GM18858 (cell line): ENCODE measurements around the gene NEDD4L.

Experiments used
- ATAC-seq: cut with Tn5 transposase; IDR thresholded peaks from one replicate; pipeline ENCODE4 v1.9.1; 2021; ENCODE audit not compliant: unreplicated experiment

The NEDD4L gene

DNA sequence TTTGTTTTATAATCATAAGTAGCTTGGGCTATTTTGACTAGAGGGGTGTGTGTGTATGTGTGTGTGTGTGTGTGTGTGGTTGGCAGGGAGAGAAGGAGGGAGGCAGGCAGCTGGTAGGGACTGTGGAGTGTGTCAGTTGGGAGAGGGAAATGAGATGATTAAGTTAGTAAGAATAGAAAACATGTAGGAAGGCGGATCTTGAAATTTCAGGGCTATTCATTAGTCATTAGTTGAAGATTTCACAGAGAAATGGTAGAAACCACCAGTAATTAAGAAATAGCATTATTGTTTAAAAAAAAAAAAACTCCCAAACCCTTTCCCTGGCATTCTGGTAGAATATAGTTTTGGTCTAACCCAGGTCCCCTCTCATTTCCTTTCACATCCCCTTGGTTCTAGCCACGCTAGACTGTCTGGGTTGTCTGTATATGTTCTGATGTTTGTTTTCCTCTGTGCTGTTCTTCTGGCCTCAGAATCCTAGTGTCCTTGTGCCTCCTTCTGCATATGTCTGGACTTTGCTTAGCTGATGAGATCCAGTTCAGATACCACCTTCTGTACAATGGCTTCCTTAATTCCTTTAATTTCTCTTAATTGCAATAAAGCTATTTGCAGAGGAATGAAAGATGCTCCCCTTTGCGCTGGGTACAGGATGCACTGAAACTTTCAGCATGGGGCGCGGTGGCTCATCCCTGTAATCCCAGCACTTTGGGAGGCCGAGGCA, 161.6 kb downstream of the NEDD4L start:
- no peak for ATAC-seq

- ATAC-seq: no peak
These were observed 163.6 kb downstream of the NEDD4L start for GRCh38 chr18:58207520-58208152.

- no peak for ATAC-seq
These were observed 164.3 kb downstream of the NEDD4L start for GRCh38 chr18:58208207-58208932.

- no peak for ATAC-seq
These were observed 165.3 kb downstream of the NEDD4L start for GRCh38 chr18:58209326-58209725.

- ATAC-seq: no peak
These were observed 167.5 kb downstream of the NEDD4L start for GRCh38 chr18:58211510-58211909.

- no peak for ATAC-seq
These were observed 168.2 kb downstream of the NEDD4L start for GRCh38 chr18:58212274-58212673.

DNA sequence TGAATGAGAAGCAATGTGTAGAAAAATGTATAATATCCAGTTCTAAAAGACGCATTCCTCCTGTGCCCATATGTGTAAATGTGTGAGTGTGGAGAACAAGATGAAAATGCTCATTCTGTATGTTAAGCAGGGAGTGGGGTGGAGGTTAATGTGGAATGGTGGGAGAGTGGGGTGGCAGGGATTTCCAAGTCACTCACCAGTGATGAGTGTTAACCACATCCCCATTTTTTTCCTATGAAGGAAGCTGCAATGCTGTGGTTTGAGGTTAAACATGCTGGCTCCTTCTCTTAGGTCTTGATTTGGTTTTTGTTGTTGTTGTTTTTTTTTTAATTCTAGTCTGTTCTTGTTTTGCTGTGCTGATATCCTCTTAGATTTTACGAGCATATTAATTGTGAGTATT, 169.4 kb downstream of the NEDD4L start:
- no peak for ATAC-seq

- ATAC-seq: no peak
These were observed 171.0 kb downstream of the NEDD4L start for GRCh38 chr18:58215011-58215410.

DNA sequence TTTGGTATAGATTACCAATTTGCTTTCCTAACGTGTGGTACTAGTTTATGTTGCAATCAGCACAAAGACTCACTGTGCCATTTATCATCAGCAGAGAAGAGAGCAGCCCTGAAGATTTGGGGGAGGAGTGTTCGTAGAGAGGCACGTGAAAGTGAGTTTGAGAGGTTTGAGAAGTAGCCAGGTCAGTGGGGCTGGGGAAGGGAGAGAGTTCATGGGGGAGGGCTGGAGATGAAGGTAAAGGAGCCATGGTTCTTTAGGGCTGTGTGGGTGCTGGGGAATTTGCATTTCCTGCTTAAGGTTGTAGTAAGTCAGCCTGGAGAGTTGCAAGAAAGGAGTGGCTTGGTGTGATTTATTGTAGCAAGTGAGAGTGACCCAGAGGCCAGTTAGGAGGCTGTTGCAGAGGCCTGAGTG, 172.1 kb downstream of the NEDD4L start:
- ATAC-seq: no peak

DNA sequence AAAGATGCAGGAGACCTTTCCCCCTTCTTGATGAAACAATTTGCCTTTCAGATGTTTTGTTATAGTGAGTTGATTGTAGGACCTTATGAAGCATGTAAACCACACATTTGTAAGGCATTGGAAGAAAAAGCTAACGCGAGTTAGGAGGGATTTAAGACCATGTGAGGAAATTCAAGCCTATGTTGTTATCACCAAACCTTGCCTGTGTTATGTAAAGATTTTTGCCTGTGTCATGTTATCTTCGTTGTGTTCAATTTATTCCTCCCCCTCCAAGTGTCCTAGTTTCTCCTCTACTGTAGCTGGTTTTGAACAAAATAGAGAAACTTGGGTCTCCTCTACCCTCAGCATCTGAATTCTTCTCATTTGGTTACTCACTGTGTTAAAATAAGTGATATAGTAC, 173.0 kb downstream of the NEDD4L start:
- ATAC-seq: no peak

DNA sequence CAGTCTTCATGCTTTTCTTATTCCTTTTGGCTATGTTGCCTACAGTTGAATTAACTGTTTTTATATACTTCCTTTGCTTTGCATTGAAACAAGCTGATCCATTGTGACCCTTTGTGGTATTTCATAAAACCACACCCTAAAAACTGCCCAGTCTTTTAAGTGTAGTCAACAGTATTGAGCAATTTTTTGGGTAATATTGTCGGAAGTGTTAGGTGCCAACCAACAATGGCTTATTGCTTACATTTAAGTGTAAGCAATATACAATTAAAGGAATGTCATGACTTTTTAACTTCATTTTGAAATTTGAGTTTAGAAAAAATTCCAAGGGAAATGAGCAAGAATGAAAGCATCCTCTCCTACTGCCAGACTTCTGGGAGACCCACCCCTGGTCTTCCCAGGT, 174.1 kb downstream of the NEDD4L start:
- no peak for ATAC-seq

DNA sequence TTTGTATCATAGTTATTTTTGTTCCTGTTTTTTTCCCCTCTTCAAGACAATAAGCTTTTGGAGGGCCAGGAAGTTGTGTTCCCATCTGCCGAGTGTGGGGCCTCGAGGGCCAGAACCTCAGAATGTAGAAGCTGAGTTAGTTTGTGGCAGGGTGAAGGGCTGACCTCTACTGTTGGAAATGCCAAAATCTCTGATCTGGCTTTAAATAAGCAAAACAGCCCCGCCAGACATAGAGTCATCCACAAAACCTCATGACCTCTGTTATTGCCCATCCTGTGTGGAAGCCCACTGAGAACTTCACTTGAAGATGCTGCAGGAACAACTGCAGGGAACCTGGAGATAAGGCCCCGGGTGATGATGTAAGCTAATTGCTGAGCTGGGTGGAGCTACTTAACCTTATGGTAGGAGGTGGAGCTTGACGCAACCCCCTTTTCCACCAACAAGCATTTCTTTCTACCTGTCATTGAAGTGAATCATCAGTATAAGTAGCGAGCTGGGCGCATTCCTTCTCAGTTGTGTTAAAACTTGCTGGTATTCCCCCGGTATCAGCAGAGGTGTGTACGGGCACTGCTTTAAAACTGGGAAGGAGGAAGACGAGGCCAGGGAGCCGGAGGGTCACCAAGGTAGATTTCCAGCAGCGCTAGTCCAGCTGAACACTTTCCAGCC, 177.2 kb downstream of the NEDD4L start:
- ATAC-seq: no peak

DNA sequence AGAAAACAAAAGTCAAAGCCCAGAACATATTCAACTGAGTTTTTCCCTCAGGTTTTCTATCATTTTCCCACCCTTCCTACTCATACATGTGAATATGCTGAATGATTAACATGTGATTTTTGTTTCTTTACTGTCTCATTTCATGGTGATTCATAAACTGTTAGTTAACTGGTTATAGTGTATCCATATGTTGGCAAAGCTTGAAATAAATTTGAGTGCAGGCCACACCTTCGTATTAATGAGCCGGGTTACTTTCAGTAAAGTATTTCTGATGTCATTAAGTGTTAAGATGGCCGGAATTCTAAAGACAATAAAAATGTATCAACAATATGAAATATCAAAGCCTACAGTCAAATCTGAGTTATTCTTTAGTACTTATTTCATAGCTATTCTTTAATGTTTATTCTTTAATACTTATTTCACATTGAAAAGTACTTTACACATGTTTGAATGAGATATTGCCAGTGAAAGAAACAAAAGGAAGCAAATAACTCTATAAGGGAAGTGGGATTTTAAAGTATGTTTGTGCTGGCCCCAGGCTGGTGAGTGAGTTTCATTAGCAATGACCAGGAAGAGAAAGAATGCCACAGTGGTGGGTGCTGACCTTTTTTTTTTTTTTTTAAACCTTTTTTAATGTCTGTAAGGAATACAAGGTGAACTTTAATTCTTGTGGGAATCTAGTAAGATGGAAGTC, 178.6 kb downstream of the NEDD4L start:
- no peak for ATAC-seq

DNA sequence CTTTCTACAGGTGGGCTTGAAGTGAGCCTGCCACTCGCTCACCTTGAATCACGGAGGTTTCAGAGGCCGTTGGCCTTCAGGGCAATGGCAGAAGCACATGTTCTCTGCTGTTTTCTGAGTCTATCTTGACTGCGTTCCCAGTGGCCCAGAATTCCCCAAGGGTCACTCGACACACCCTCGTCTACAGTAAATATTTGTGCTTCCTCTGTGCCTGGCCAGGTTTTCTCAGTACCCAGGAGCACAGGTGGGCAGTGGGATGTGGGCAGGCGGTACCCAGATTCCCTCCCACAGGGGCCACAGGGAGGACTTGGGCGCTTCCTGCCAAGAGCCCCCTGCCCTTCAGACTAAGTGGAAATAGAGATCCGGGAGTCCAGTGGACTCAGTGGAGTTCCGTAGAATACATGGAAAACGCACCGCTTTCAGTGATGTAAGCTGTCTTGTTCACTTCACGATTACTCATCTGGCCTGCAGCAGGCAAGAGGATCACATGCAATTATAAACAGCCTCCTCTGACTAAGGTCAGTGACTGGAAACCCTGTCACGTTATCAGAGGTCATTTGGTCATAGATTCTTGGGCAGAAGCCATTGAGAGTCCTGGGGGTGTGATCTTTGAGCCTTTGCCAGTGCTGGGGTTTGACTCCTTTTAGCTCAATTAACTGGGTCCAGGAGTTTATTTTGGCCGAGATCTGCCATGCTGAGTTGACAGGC, 179.8 kb downstream of the NEDD4L start:
- ATAC-seq: no peak

DNA sequence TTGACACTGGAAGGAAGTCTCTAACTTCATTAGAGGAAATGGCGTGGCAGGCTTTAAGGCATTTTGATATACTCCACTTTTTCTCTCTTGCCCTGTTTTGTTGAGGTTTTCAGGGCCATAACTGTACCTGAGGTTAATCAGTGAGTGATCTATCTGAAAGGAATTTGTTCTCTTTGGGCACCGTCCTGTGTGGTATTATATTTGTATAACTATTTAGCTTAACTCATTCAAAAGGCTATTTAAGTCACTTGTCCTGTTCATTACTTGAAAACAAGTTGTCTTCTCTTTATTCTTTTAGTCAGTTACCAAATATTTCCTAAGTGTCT, 180.4 kb downstream of the NEDD4L start:
- ATAC-seq: no peak

DNA sequence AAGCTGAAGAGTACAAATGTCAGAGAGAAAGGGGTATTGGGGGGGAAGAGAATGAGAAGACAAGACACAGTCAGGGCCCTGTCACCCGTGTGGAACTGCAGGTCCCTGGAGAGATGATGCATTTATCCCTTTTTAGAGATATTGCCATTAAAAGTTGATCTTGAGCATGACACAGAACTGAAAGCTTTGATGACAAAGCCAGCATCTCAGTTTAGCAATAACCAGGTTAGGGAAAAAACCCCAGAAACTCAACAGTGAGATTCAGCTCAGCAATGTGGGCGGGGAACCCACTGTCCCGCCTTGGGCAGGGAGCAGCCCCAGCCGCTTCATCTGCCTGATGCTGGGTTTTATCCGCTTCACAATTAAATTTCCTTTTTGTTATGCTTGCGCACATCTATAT, 181.1 kb downstream of the NEDD4L start:
- peak; percentile 81 for ATAC-seq

DNA sequence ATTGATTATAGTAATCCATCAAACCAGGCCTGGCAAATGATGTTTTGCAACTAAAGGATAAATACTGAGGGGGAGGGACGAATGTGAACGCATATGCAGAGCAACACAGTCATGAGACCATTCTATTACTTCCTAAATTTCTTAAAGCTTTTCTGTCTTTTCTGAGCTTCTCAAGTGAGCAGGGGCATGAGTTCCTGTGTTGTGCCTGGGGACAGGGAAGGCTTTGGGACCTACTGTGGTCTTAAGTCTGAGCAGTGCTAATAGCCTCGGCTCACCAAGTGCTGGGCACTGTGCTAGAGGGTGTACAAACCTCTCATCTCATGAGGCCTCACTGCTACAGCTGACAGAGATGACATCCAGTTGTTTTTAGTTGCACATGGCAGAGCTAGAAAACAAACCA, 182.4 kb downstream of the NEDD4L start:
- no peak for ATAC-seq

DNA sequence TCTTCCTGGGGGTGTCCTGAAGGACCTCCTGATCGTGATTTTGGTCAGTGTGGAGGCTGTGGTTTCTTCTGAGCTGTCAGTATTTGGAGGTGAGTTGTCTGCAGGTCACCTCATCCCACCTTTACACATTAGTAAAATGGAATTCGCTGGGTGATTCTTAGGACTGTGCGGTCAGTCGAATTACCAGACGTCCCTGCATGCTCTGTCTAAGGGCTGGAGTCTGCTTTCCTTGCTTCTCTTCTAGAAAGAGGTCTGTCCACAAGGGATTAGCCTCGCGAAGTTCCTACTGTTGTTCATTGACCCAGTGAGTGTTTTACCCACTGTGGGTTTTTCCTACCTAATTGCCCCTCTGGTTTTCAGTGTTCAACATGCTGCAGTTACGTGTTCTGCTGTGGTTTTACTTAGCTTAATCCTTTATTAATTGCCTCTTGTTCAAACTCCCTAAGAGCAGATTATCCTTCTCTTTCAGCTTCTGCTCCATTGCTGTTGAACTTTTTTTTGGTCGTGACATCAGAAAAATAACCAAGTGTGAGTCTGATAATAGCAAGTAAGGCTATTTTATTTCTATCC, 183.4 kb downstream of the NEDD4L start:
- no peak for ATAC-seq

DNA sequence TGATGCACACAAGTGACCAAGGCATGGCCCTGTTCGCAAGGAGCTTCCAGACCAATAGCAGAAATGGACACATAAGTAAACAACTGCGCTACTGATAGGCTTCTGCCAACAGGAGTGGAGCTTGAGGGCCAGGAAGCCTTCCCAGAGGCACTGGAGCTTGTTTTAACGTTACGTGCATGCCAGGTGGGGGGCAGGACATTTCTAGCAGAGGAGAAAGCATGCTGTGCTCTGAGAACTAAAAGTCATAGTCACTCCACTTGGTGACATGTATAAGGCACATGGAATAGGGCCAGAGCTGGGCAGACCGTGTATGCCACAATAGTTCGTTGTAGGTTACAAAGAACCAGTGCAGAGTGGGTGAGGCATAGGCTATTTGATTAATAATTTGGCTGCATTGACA, 184.2 kb downstream of the NEDD4L start:
- no peak for ATAC-seq

GRCh38 chr18:58228762-58229161, 184.7 kb downstream of the NEDD4L start:
- ATAC-seq: no peak
